Nephron (organoid): Measurements from ENCODE around the gene CALM3.
A peak's percentile ranks its signal among the peaks of the same experiment; 100 is the strongest.

Experiments used
- H3K27ac Mint-ChIP-seq, 3 experiments: 2 replicates each; pipeline ENCODE4 v1.8.0; 2020; ENCODE audit warnings: mixed read lengths in 3 of 3, mild to moderate bottlenecking in 2 of 3, moderate library complexity in 1 of 3
- H3K27me3 Mint-ChIP-seq: 2 replicates; pipeline ENCODE4 v1.8.0; 2021; ENCODE audit warnings: low read depth, mild to moderate bottlenecking, moderate library complexity, mixed read lengths
- H3K36me3 Mint-ChIP-seq: 2 replicates; pipeline ENCODE4 v1.8.0; 2020; ENCODE audit warnings: low read depth, mixed read lengths
- H3K4me1 Mint-ChIP-seq: 2 replicates; pipeline ENCODE4 v1.8.0; 2020; ENCODE audit warnings: mixed read lengths
- H3K4me3 Mint-ChIP-seq, 3 experiments: 2 replicates each; pipeline ENCODE4 v1.8.0; 2020; ENCODE audit warnings: mild to moderate bottlenecking in 3 of 3, mixed read lengths in 3 of 3, moderate library complexity in 2 of 3
- H3K9me3 Mint-ChIP-seq: 2 replicates; pipeline ENCODE4 v1.8.0; 2020; ENCODE audit warnings: mixed read lengths
- CTCF ChIP-seq, 3 experiments: fragments of 200-600 bp; sonication (generic); IDR thresholded peaks; one replicate each; pipeline ENCODE4 v1.5.0; 2021; ENCODE audit warnings: antibody characterized with exemption in 3 of 3; ENCODE audit not compliant: unreplicated experiment in 3 of 3

Gene CALM3

DNA sequence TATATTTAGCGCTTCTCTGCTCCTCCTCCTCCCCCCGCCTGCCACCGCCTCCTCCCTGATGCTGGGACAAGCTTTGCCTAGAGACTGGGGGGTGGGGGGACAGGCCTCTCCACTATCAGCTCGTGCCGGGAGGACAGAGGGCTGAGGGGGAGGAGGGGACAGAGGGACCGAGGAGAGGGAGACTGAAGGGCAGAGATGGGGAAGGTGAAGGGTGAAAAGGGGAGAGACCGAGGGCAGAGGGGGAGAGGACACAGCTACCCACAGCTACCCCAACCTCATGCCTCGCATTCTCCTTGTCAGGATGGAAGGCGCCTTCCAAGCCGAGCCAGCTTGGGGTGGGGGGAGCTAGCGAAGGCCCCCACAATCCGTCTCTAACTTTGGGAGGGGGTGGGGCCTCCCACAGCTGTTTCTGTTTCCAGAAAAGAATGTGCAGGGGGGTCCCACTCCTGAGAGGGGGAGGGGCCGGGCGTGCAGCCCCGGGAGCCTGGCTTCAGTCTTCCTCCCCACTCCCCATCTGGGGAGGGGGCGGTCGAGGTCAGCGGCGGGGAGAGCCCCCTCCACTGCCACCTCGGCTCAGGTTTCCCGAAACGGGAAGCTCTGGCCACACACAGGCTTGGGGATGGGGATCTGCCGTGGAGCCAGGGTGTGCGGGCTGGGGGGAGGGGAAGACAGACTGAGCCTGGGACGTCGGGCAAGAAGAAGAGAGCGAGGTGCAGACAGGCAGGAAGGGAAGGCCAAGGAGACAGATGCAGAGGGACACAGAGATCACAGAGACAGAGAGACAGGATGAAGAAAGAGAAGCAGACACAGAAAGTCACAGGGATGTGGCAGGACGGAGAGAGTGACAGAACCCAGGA is 58.2 kb downstream of the CALM3 start:
- Mint-ChIP-seq H3K36me3 (peaks cover 19% of the 10 kb centered on the region), H3K9me3 (no peaks in the 10 kb centered on the region), H3K4me1 (peaks cover 29% of the 10 kb centered on the region), H3K27me3 (peaks cover 5% of the 10 kb centered on the region), H3K27ac (peak overlapping the region; percentile 96 to 98 (median 98)), H3K4me3 (peak overlapping the region; percentile 93 to 99 (median 97))
- TF ChIP-seq CTCF (IDR thresholded peaks at IDR 0.05; ENCODE audit: unreplicated experiment in 3 of 3), result no peak

GRCh38 chr19:46660008-46660517 is 58.9 kb downstream of the CALM3 start:
- peak overlapping the region; percentile 93 to 99 (median 97) for H3K4me3 Mint-ChIP-seq
- peaks cover 23% of the 10 kb centered on the region for H3K4me1 Mint-ChIP-seq
- peaks cover 16% of the 10 kb centered on the region for H3K36me3 Mint-ChIP-seq
- peaks cover 5% of the 10 kb centered on the region for H3K27me3 Mint-ChIP-seq
- H3K9me3 Mint-ChIP-seq, result no peaks in the 10 kb centered on the region
- peak overlapping the region; percentile 96 to 98 (median 98) for H3K27ac Mint-ChIP-seq
- no peak for TF ChIP-seq CTCF (IDR thresholded peaks at IDR 0.05; ENCODE audit: unreplicated experiment in 3 of 3)
